DOHH2 (cell line): ENCODE results near the gene CPNE5.

Experiments
- EZH2phosphoT487 ChIP-seq: fragments of 200-600 bp; sonication (generic); IDR thresholded peaks from 2 replicates; pipeline ENCODE4 v1.6.1; 2017; ENCODE audit warnings: borderline replicate concordance, mild to moderate bottlenecking, antibody characterized with exemption, low read length, moderate library complexity, mixed read lengths
- TF ChIP-seq, protein P1 (sequence below): fragments of 200-600 bp; sonication (generic); IDR thresholded peaks from one replicate; pipeline ENCODE4 v1.5.1; 2014; ENCODE audit warnings: antibody characterized with exemption, mild to moderate bottlenecking, low read depth, low read length; ENCODE audit not compliant: poor library complexity, severe bottlenecking

DNA sequence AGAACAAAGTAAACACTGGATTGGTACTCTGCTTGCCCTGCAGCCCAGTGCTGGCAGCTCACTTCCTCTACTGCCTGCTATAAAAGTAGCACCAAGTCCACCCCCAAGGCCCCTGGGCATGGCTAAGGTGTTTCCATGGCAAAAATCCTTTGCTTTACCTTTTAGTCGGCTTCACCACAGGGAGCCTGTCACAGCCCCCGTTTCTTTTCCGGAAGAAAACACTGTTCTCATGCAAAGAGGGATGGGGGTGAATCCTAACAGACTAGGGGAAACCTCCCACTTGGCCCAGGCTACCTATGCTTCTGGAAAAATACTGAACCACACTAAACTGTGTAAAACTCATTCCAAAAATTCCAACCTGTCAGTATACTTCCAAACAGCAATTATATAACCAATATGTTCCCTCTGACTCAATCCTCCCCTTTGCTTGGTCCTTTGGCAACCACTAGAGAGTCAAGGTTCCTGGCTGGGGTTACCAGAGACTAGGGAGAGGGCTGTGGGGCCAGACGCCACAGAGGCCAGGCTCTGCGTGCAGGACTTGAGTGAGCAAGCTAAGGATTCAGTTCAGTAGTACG is 19.2 kb upstream of the CPNE5 start:
- TF ChIP-seq, protein P1, sequence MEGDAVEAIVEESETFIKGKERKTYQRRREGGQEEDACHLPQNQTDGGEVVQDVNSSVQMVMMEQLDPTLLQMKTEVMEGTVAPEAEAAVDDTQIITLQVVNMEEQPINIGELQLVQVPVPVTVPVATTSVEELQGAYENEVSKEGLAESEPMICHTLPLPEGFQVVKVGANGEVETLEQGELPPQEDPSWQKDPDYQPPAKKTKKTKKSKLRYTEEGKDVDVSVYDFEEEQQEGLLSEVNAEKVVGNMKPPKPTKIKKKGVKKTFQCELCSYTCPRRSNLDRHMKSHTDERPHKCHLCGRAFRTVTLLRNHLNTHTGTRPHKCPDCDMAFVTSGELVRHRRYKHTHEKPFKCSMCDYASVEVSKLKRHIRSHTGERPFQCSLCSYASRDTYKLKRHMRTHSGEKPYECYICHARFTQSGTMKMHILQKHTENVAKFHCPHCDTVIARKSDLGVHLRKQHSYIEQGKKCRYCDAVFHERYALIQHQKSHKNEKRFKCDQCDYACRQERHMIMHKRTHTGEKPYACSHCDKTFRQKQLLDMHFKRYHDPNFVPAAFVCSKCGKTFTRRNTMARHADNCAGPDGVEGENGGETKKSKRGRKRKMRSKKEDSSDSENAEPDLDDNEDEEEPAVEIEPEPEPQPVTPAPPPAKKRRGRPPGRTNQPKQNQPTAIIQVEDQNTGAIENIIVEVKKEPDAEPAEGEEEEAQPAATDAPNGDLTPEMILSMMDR: no peak
- no peak for TF ChIP-seq EZH2phosphoT487
